H1 (cell line): ENCODE data around the gene PLXDC2. TPM values are rescaled to one million over a fixed set of nuclear protein-coding genes. Genes with fewer than 3 reads are reported as not detected.

Experiments used
- CTCF ChIA-PET: fragments of 300-600 bp; sonication (Branson Sonifier 250); formaldehyde crosslinking; loops from one replicate; lab custom pipeline; 2021; ENCODE audit not compliant: partially characterized antibody; lab: Charles Lee
- POLR2A ChIA-PET: fragments of 300-600 bp; sonication (Branson Sonifier 250); formaldehyde crosslinking; loops from one replicate; lab custom pipeline; 2021; ENCODE audit warnings: inconsistent platforms; ENCODE audit not compliant: partially characterized antibody; lab: Charles Lee
- DNase-seq, 2 experiments: peaks; one replicate each; pipeline versions ENCODE4 v3.0.0 to v3.0.0-alpha.2; 2010 to 2022; ENCODE audit warnings: low spot score in 2 of 2, low read depth in 1 of 2, mixed read lengths in 1 of 2
- FAIRE-seq: peaks from 2 replicates; lab custom pipeline; 2011; peaks lifted over from hg19 to GRCh38; lab: Jason Lieb, UNC
- H2AFZ ChIP-seq: 2 replicates; pipeline ENCODE4 v1.8.1; 2012; ENCODE audit warnings: low read length, inconsistent platforms
- H2AK5ac ChIP-seq: 2 replicates; pipeline ENCODE4 v1.6.1; 2013; ENCODE audit warnings: low read depth, low read length
- H2BK120ac ChIP-seq: replicated peaks from 2 replicates; pipeline ENCODE3; 2013; ENCODE audit warnings: low read depth, low read length, inconsistent platforms
- H2BK12ac ChIP-seq: 2 replicates; pipeline ENCODE4 v1.6.1; 2013; ENCODE audit warnings: low read depth, low read length
- H2BK15ac ChIP-seq: 2 replicates; pipeline ENCODE4 v1.6.1; 2013; ENCODE audit warnings: low read length
- H2BK20ac ChIP-seq: 2 replicates; pipeline ENCODE4 v1.6.1; 2013; ENCODE audit warnings: low read length
- H2BK5ac ChIP-seq: 2 replicates; pipeline ENCODE4 v1.6.1; 2013; ENCODE audit warnings: low read depth, low read length
- H3K14ac ChIP-seq: 2 replicates; pipeline ENCODE4 v1.6.1; 2013; ENCODE audit warnings: inconsistent platforms; ENCODE audit not compliant: insufficient read length
- H3K18ac ChIP-seq: 2 replicates; pipeline ENCODE4 v1.6.1; 2013; ENCODE audit warnings: low read length; ENCODE audit errors: extremely low read depth
- H3K23ac ChIP-seq: 2 replicates; pipeline ENCODE4 v1.6.1; 2013; ENCODE audit warnings: inconsistent platforms; ENCODE audit not compliant: insufficient read length
- H3K23me2 ChIP-seq: 2 replicates; pipeline ENCODE4 v1.6.1; 2013; ENCODE audit warnings: low read depth, low read length
- H3K27ac ChIP-seq: 2 replicates; pipeline ENCODE4 v1.6.1; 2011; ENCODE audit warnings: low read depth, low read length, inconsistent platforms
- H3K27me3 ChIP-seq, 4 experiments: replicated peaks in 1 of 4; 1 replicate in 1 of 4; 2 replicates in 3 of 4; pipeline versions ENCODE4 v1.6.1 to v1.8.1; 2011 to 2013; ENCODE audit warnings: low read length in 3 of 4, mild to moderate bottlenecking in 3 of 4, inconsistent platforms in 2 of 4, mixed read lengths in 2 of 4, moderate library complexity in 1 of 4; ENCODE audit not compliant: control insufficient read depth in 3 of 4, insufficient read depth in 3 of 4; ENCODE audit errors: extremely low read depth in 1 of 4
- H3K36me3 ChIP-seq, 4 experiments: 2 replicates each; pipeline versions ENCODE4 v1.6.1 to v1.8.1; 2011 to 2013; ENCODE audit warnings: mild to moderate bottlenecking in 4 of 4, low read length in 3 of 4, moderate library complexity in 2 of 4, control low read depth in 1 of 4, inconsistent platforms in 1 of 4; ENCODE audit not compliant: insufficient read depth in 4 of 4, control insufficient read depth in 2 of 4
- H3K4ac ChIP-seq: replicated peaks from 2 replicates; pipeline ENCODE3; 2013; ENCODE audit warnings: low read length, low read depth, mixed read lengths, inconsistent platforms; ENCODE audit not compliant: insufficient read length
- H3K4me1 ChIP-seq, 4 experiments: replicated peaks in 1 of 4; 1 replicate in 1 of 4; 2 replicates in 3 of 4; pipeline versions ENCODE4 v1.6.1 to v1.8.1; 2011 to 2013; ENCODE audit warnings: low read length in 3 of 4, inconsistent platforms in 2 of 4, mixed read lengths in 1 of 4; ENCODE audit not compliant: insufficient read depth in 4 of 4, control insufficient read depth in 3 of 4
- H3K4me2 ChIP-seq, 2 experiments: 2 replicates each; pipeline versions ENCODE4 v1.6.1 to v1.8.1; 2011 to 2013; ENCODE audit warnings: low read depth in 2 of 2, low read length in 2 of 2, control low read depth in 1 of 2, inconsistent platforms in 1 of 2, mild to moderate bottlenecking in 1 of 2; ENCODE audit not compliant: insufficient read depth in 1 of 2
- H3K4me3 ChIP-seq, 4 experiments: fragments of 200-600, 300-600 bp in 1 of 4; sonication (generic), shearing (Covaris generic), sonication (Bioruptor Twin) in 1 of 4; 2 replicates each; pipeline versions ENCODE4 v1.5.1 to v1.8.1; 2011 to 2016; ENCODE audit warnings: low read length in 4 of 4, low read depth in 3 of 4, control low read depth in 2 of 4, inconsistent platforms in 2 of 4, mild to moderate bottlenecking in 2 of 4, mixed read lengths in 1 of 4, moderate library complexity in 1 of 4; ENCODE audit not compliant: insufficient read depth in 2 of 4; ENCODE audit errors: extremely low read depth in 1 of 4
- H3K56ac ChIP-seq: replicated peaks from 2 replicates; pipeline ENCODE3; 2013; ENCODE audit warnings: low read depth, mild to moderate bottlenecking, mixed read lengths, low read length, inconsistent platforms; ENCODE audit not compliant: insufficient read length
- H3K79me1 ChIP-seq: 2 replicates; pipeline ENCODE4 v1.6.1; 2013; ENCODE audit warnings: low read depth, low read length, control low read depth
- H3K79me2 ChIP-seq, 2 experiments: 2 replicates each; pipeline versions ENCODE4 v1.6.1 to v1.8.1; 2012 to 2013; ENCODE audit warnings: low read length in 2 of 2, mild to moderate bottlenecking in 2 of 2, inconsistent platforms in 1 of 2; ENCODE audit not compliant: insufficient read depth in 2 of 2, control insufficient read depth in 1 of 2
- H3K9ac ChIP-seq, 4 experiments: replicated peaks in 1 of 4; 1 replicate in 1 of 4; 2 replicates in 3 of 4; pipeline versions ENCODE4 v1.6.1 to v1.8.1; 2011 to 2013; ENCODE audit warnings: low read depth in 3 of 4, low read length in 3 of 4, control low read depth in 2 of 4, mild to moderate bottlenecking in 2 of 4, moderate library complexity in 2 of 4, inconsistent platforms in 1 of 4; ENCODE audit errors: extremely low read depth in 1 of 4
- H3K9me3 ChIP-seq, 2 experiments: 2 replicates each; pipeline versions ENCODE4 v1.6.1 to v1.8.1; 2012 to 2013; ENCODE audit warnings: mild to moderate bottlenecking in 2 of 2, moderate library complexity in 2 of 2, control low read depth in 1 of 2, inconsistent platforms in 1 of 2, low read depth in 1 of 2, low read length in 1 of 2, mixed read lengths in 1 of 2; ENCODE audit not compliant: insufficient read depth in 2 of 2
- H4K20me1 ChIP-seq, 2 experiments: replicated peaks in 1 of 2; 2 replicates each; pipeline versions ENCODE3 to v1.8.1; 2011 to 2013; ENCODE audit warnings: inconsistent platforms in 2 of 2, low read length in 2 of 2, mild to moderate bottlenecking in 1 of 2; ENCODE audit not compliant: insufficient read depth in 2 of 2, control insufficient read depth in 1 of 2
- H4K5ac ChIP-seq: 2 replicates; pipeline ENCODE4 v1.6.1; 2013; ENCODE audit warnings: low read length, low read depth, mixed read lengths, inconsistent platforms; ENCODE audit not compliant: insufficient read length
- H4K8ac ChIP-seq: 2 replicates; pipeline ENCODE4 v1.8.0; 2013; ENCODE audit warnings: mild to moderate bottlenecking, moderate library complexity, low read length, inconsistent platforms; ENCODE audit not compliant: insufficient read depth; ENCODE audit errors: extremely low read depth
- H4K91ac ChIP-seq: replicated peaks from 2 replicates; pipeline ENCODE3; 2013; ENCODE audit warnings: low read length, mixed read lengths, inconsistent platforms; ENCODE audit not compliant: insufficient read length
- BACH1 ChIP-seq: IDR thresholded peaks from 2 replicates; pipeline ENCODE4 v1.6.1; 2012; ENCODE audit warnings: low read length, improper control_type of control experiment
- CEBPB ChIP-seq: IDR thresholded peaks from 2 replicates; pipeline ENCODE4 v1.6.1; 2012; ENCODE audit warnings: low read depth, low read length
- NANOG ChIP-seq: IDR thresholded peaks from 2 replicates; pipeline ENCODE4 v1.6.1; 2011; ENCODE audit warnings: low read length, low read depth, mild to moderate bottlenecking, inconsistent platforms; ENCODE audit not compliant: insufficient read depth, poor library complexity, severe bottlenecking
- TAF1 ChIP-seq: IDR thresholded peaks from 2 replicates; pipeline ENCODE4 v1.6.1; 2011; ENCODE audit warnings: mild to moderate bottlenecking, low read depth, low read length
- USF2 ChIP-seq: IDR thresholded peaks from 2 replicates; pipeline ENCODE4 v1.6.1; 2011; ENCODE audit warnings: low read length, improper control_type of control experiment
- WGBS, 2 experiments: shearing (Covaris generic) in 1 of 2; methylation state at CpG; one replicate each; pipeline versions ENCODE4 v1.1.6 to v1.1.7; 2013 to 2015; ENCODE audit warnings: low lambda C conversion rate in 2 of 2, mixed read lengths in 2 of 2, inconsistent platforms in 1 of 2, low coverage in 1 of 2, missing lambda C conversion rate in 1 of 2; ENCODE audit not compliant: insufficient replicate concordance in 2 of 2, insufficient coverage in 1 of 2, insufficient read length in 1 of 2; ENCODE audit errors: extremely low coverage in 1 of 2, missing lambda C conversion rate in 1 of 2; 5-methylcytosine and 5-hydroxymethylcytosine counted together
- polyA plus RNA-seq, 7 experiments: library from polyadenylated mRNA; depleted of rRNA in 3 of 7; stranded (reverse) in 5 of 7; unstranded in 2 of 7; fragments of >200 nt in 5 of 7; fragments of 200-250 nt in 2 of 7; gene quantifications; 1 replicate in 5 of 7; 2 replicates in 1 of 7; 4 replicates in 1 of 7; pipeline versions ENCODE4 v1.2.1 to v1.2.3, GENCODE V29; 2011 to 2013; ENCODE audit warnings: missing spikeins in 2 of 7, mixed read lengths in 2 of 7
- total RNA-seq: library from RNA; stranded (reverse); fragmentation: NEBNext Ultra II Directional; extraction: Animal tissue kit (Norgen Biotek cat#: 25700); gene quantifications from 2 replicates; pipeline ENCODE4 v1.2.1, GENCODE V29; 2021

PLXDC2 gene
- total and polyA plus RNA-seq, 2 of the 8 experiments (the other 6 are each of a cell fraction or from before 2014, with no cell fraction given) = 23.0 to 40.5 TPM

GRCh38 chr10:19911886-19912285 lies 95.7 kb downstream of the PLXDC2 start:
- H3K27me3 ChIP-seq = no peaks in the 10 kb centered on the region
- no peak overlapping the region for H2BK12ac ChIP-seq
- no peaks in the 10 kb centered on the region for H3K23me2 ChIP-seq
- no peak overlapping the region for H3K23ac ChIP-seq
- POLR2A ChIA-PET = interaction anchor here (1.5 kb wide), 1 partner anchor 10 kb away, joined by 3 read pairs; no protein-coding TSS in a partner anchor
- no peak for FAIRE-seq
- H3K79me1 ChIP-seq = no peaks in the 10 kb centered on the region
- no peak overlapping the region for H3K18ac ChIP-seq
- no peaks in the 10 kb centered on the region for H4K20me1 ChIP-seq
- H4K91ac ChIP-seq = no peak overlapping the region
- no peak for DNase-seq
- H3K4me2 ChIP-seq = no peak overlapping the region
- no peak overlapping the region for H2BK120ac ChIP-seq
- H2BK5ac ChIP-seq = no peak overlapping the region
- H4K8ac ChIP-seq = no peak overlapping the region
- no peak overlapping the region for H3K27ac ChIP-seq
- H3K9me3 ChIP-seq = no peaks in the 10 kb centered on the region
- no peak overlapping the region for H3K4me3 ChIP-seq
- no peak for TF ChIP-seq USF2
- no peak for TF ChIP-seq CEBPB
- TF ChIP-seq BACH1 = no peak
- no peak for TF ChIP-seq TAF1
- TF ChIP-seq NANOG = no peak
- TF ChIP-seq, all 59 proteins: peak for 0
- Histone ChIP-seq H2BK20ac (no peak overlapping the region), H2BK15ac (no peak overlapping the region), H3K9ac (no peak overlapping the region), H2AK5ac (no peak overlapping the region), H3K36me3 (no peaks in the 10 kb centered on the region), H3K56ac (no peak overlapping the region), H2AFZ (no peak overlapping the region), H3K4me1 (peaks cover 0 to 5% (median 1%) of the 10 kb centered on the region in 4 experiments; a peak in 2 of 7 replicates), H3K4ac (no peak overlapping the region), H4K5ac (no peak overlapping the region), H3K14ac (no peak overlapping the region), H3K79me2 (peaks cover 0 to 52% of the 10 kb centered on the region in 2 experiments; a peak in 2 of 4 replicates)
- WGBS, 2 experiments = 84% methylated on average over 2 of the region's 2 CpGs; no CpG with 5 or more reads in 1 of the 2 experiments
- CTCF ChIA-PET = interaction anchor here (1.3 kb wide), 1 partner anchor 11 kb away, joined by 4 read pairs; no protein-coding TSS in a partner anchor
